Hematopoietic multipotent progenitor cell treated with erythropoietin and hydrocortisone succinate and interleukin-3 and kit ligand, for 15 days (in vitro differentiated cells): ENCODE measurements around the gene GHRH.
A peak's percentile ranks its signal among the peaks of the same experiment; 100 is the strongest.

ENCODE experiments used
- DNase-seq: peaks from one replicate; pipeline ENCODE4 v3.0.0-alpha.2; 2015; ENCODE audit warnings: low spot score

Gene GHRH, protein sequence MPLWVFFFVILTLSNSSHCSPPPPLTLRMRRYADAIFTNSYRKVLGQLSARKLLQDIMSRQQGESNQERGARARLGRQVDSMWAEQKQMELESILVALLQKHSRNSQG

DNA sequence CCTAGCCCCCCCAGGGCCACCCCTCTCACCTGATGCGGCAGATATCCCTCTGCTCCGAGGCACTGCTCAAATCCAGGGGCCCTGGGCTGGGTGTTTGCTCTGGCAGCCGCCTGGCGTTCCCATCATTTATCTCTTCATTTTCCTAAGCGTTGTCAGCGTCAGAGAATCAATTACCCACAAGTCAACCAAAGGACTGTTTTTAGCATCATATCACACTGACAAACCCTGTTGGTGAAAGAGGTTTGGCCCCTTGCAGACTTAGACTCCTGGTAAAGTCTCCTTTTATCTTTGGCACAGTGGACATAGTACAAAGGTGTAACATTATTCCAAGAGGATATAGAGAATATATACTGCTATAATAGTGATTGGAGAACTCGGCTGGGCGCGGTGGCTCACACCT is at the start of gene GHRH:
Gene GHRH (minus strand): TSS at position 101 of the 400 bp plus-strand sequence. CDS start 4,925 bp downstream, outside the sequence.
- DNase-seq = no peak

GRCh38 chr20:37310951-37311350 is 49.3 kb upstream of the GHRH start:
- DNase-seq = peak; percentile 36

DNA sequence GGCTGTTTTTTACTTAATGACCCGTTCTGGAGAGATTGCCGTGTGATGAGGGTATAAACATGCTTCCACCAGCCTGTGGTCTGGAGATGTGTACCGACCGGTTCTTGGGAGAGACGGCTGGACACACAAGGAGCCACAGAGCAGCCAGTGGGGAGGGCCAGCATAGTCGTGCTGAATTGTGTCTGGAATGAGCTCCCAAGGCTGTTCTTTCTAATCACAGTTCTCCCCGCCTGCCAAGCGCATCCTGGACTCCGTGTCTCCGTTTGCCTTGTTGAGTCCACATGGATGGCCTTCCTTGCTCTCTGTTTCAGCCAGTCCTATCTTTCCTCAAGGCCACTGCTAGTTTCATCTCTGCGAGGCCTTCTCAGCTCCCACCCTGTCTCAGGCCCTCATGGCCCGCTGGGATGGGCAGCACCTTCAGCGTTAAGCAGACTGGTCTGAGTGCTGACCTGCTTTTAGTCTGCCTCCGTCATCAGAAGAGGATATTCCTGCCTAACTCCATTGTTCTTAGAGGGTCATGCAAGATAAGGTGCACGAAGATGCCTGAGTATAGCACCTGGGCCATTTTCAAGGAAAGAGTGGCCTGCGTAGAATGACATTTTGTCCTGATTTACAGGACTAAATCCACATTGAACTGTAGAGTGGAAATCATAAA is 48.4 kb upstream of the GHRH start:
- no peak for DNase-seq

DNA sequence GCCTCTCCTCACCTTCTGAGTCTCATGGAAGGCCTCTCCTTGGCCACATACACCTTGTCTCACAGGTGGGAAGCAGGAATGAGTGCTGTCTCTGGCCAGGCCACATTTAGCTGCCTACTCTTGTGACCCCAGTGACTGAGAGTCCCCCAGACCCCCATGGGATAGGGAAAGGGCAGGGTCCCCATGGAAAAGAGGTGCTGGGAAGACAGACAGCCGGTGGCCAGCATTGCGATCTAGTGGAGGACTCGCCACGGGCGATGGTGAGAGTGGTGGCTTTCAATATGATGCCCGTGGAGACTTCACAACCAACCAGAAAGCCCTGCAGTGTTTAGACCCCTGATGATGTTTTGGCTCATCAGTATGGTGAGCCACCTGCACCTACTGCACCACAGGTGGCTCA is 47.7 kb upstream of the GHRH start:
- no peak for DNase-seq

- no peak for DNase-seq
Observed at GRCh38 chr20:37308086-37309050, 46.8 kb upstream of the GHRH start.

- DNase-seq = no peak
Observed at GRCh38 chr20:37305839-37306238, 44.2 kb upstream of the GHRH start.

DNA sequence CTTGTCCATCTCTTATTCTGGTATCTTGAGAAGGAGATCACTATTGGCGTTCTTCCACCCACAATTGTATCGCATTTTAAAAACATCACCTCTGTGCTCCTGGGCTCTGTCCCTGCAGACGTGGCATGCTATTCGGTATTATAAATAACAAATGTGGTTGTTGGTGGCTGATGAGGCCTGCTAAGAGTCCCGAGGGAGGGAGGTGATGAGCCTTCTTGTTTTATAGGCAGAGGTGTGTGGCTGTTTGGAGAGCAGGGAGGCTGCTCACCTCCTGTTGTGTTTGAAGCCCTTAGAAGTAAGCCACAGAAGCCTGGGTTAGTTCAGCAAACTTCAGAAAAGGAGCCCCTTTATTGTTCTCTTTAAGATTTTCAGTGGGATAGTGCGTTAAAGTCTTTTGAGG is 43.5 kb upstream of the GHRH start:
- DNase-seq = no peak

- DNase-seq = no peak
Observed at GRCh38 chr20:37303637-37304036, 42.0 kb upstream of the GHRH start.

- DNase-seq = no peak
Observed at GRCh38 chr20:37302981-37303380, 41.4 kb upstream of the GHRH start.

- no peak for DNase-seq
Observed at GRCh38 chr20:37301558-37301957, 39.9 kb upstream of the GHRH start.

DNA sequence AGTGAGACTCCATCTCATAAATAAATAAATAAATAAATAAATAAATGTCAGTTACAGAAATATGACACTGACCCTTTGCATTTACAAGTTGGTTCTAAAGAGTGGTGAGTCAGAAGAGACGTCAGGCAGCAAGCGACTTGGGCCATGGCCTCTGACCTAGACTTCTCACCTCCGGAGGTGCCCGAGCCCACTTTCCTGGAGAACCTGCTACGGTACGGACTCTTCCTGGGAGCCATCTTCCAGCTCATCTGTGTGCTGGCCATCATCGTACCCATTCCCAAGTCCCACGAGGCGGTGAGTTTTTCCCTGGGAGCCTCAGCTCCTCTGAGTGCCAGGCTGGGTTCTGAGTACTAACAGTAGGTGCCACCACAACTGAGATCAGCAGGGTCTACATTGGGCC is 39.5 kb upstream of the GHRH start:
- no peak for DNase-seq

DNA sequence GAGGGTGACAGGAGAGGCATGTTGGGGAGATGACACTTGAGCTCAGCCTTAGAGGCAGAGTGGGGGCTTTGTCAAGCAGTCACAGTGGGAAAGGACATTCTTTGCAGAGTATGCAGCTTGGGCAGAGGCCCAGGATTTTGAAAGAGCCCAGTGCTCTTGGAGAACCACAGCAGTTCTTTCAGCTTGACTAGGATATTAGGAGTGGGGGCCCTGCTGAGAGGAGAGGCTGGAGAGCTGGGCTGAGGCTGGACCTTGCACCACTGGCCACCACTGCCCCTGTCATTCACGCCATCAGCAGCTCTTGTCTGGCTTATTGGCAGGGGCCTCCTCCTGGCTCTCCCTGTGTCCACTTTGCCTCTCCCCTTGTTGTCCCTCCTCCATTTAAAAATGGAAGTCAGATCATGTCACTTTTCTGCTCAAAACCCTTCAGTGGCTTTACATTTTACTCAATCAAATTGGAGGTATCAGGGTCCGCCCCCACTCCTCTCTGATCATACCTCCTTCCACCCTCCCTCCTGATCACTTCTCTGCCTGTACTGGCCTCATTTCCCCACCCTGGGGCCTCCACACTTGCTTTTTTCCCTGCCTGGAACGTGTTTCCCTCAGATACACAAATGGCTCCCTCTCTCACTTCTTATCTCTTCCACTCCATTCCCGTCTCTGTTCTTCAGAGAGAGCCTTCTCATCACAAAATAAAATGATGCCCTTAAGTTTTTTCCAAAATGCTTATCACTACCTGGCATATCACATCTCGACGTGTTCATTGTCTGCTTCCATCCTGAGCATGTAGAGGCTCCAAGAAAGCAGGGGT is 38.3 kb upstream of the GHRH start:
- peak; percentile 17 for DNase-seq

DNA sequence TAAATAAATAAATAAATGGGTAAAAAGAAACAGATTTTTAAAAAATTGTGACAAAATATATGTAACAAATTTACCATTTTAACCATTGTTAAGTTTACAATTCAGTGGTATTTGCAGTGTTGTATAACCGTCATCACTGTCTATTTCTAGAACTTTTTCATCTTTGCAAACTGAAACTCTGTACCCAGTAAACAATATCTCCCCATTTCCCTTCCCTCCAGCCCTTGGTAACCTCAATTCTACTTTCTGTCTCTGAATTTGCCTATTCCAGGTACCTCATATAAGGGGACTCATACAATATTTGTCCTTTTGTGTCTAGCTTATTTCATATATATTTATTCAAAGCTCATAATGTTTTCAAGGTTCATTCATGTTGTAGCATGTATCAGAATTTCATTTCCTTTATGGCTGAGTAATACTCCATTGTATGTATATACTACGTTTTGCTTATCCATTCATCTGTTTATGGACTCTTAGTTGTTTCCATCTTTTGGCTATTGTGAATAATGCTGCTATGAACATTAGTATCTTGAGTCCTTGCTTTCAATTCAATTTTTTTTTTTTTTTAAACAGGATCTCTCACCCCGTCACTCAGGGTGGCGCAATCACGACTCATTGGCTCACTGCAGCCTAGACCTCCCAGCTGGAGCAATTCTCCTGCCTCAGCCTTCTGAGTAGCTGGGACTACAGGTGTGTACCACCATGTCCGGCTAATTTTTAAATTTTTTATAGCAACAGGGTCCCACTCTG is 36.8 kb upstream of the GHRH start:
- DNase-seq = no peak

DNA sequence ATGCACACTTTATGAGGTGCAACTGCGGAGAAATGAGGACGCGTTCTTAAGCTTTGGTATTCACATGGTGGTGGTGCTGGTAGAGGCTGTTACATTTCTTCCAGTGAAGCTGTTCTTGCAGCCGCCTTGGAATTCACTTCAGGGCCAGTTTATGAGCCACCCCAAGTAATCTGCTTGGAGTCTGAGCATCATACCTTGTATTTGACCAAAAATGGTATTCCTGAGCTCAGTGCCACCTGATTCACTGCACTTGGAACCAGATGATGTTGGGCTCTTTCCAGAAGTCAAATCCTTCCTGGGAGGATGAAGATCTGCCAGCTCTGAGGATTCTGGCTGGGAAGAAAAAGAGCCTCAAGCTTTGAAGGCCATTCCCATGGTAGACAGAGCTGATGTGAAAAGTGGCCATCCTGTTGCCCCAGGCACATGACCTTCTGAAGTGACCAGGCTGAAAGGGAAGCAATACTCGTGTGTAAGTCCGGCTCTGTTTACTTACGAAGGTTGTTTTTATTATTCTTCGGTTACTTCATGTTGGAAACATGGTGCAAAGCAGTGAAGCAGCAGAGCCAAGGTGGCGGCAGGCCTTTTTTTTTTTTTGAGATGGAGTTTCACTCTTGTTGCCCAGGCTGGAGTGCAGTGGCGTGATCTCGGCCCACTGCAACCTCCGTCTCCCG is 35.6 kb upstream of the GHRH start:
- no peak for DNase-seq

GRCh38 chr20:37296371-37296770 is 34.8 kb upstream of the GHRH start:
- no peak for DNase-seq

GRCh38 chr20:37295595-37295994 is 34.0 kb upstream of the GHRH start:
- no peak for DNase-seq

DNA sequence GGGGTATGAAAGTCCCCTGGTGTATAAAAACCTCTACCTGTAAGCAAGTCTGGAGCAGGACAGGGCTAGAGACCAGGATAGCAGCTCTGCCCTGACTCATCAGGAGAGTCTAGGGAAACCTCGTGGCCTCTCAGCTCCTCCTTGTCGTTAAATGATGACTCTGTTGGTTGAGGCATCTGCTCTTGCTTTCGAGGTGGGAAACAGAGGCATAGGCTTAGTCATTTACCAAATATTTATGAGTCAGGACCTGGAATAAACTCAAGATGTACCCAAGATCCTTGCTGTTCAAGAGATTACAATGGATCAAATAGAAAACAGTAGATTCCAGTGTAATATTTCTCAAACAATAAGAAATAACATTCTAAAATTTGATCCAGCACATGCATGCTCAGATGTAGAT is 33.4 kb upstream of the GHRH start:
- no peak for DNase-seq

- no peak for DNase-seq
Observed at GRCh38 chr20:37294262-37294981, 32.8 kb upstream of the GHRH start.

DNA sequence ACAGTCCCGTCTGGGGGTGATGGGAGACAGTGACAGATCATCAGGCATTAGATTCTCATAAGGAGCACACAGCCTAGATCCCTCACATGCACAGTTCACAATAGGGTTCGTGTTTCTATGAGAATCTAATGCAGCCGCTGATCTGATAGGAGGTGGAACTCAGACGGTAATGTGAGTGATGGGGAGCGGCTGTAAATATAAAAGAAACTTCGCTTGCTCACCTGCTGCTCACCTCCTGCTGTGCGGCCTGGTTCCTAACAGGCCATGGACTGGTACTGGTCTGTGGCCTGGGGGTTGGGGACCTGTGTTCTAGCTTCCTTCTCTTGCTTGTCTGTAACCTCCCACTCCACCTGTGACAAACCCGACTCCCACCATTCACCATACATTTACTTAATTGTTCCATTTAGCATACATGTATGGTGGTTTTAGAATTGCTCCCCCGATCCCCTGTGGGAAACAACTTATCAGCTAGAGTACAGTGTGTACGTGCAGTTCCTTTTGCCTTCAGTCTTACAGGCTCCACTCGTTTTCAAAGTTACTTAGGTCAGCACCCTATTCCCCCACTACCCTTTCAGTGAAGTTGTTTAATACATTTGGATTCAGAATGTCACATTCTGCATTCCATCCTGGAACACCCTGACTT is 31.8 kb upstream of the GHRH start:
- DNase-seq = no peak

- DNase-seq = no peak
Observed at GRCh38 chr20:37291724-37292126, 30.1 kb upstream of the GHRH start.
